Chondrocyte (in vitro differentiated cells): Measurements from ENCODE around the gene CD80. TPM values are rescaled to one million over a fixed set of nuclear protein-coding genes. Genes with fewer than 3 reads are reported as not detected.

Experiments
- DNase-seq: peaks from one replicate; pipeline ENCODE4 v3.0.0; 2021; ENCODE audit warnings: mixed read lengths, low spot score
- H3K27ac Mint-ChIP-seq: one replicate; pipeline ENCODE4 v1.8.0; 2021; ENCODE audit warnings: mild to moderate bottlenecking, moderate library complexity, mixed read lengths; ENCODE audit not compliant: unreplicated experiment
- H3K27me3 Mint-ChIP-seq: 2 replicates; pipeline ENCODE4 v1.8.0; 2021; ENCODE audit warnings: low read depth, mixed read lengths
- H3K36me3 Mint-ChIP-seq: 2 replicates; pipeline ENCODE4 v1.8.0; 2021; ENCODE audit warnings: low read depth, mixed read lengths
- H3K4me1 Mint-ChIP-seq: 2 replicates; pipeline ENCODE4 v1.8.0; 2021; ENCODE audit warnings: low read depth, mild to moderate bottlenecking, mixed read lengths
- H3K4me3 Mint-ChIP-seq: one replicate; pipeline ENCODE4 v1.8.0; 2021; ENCODE audit warnings: mild to moderate bottlenecking, moderate library complexity, mixed read lengths; ENCODE audit not compliant: unreplicated experiment
- H3K9me3 Mint-ChIP-seq: 2 replicates; pipeline ENCODE4 v1.8.0; 2021; ENCODE audit warnings: low read depth, mixed read lengths
- total RNA-seq: library from RNA; stranded (reverse); gene quantifications from 3 replicates; pipeline ENCODE4 v1.2.1, GENCODE V29; 2021
- TF ChIP-seq, protein P1 (sequence below): fragments of 200-600 bp; sonication (generic); IDR thresholded peaks from 2 replicates; pipeline ENCODE4 v1.5.0; 2021; ENCODE audit warnings: antibody characterized with exemption, mild to moderate bottlenecking, moderate library complexity

CD80 gene
- total RNA-seq, 1 donor from 2014 or later, result not detected

DNA sequence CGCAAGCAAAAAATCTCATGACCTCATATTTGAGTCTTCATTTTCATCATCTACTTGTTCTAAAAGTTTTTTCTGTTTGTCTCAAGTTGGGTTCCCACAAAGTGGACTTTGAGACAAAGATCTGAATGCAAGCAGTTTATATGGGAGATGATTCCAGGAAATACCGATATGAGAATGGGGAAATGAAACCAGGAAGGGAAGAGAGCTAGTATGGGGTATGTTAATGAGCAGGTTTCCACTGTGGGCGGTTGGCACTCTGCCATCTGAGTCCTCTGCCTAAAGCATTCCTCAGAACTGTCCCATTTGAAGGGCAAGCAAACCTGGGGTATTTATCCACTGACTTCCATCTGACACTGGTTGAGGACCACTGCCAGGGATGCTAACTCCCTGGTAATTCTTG is 28.7 kb upstream of the CD80 start:
- Mint-ChIP-seq H3K27me3 (no peaks in the 10 kb centered on the region), H3K36me3 (no peaks in the 10 kb centered on the region), H3K27ac (no peak overlapping the region), H3K9me3 (no peaks in the 10 kb centered on the region), H3K4me1 (peaks cover 25% of the 10 kb centered on the region), H3K4me3 (no peak overlapping the region)
- no peak for DNase-seq
- TF ChIP-seq, protein P1, sequence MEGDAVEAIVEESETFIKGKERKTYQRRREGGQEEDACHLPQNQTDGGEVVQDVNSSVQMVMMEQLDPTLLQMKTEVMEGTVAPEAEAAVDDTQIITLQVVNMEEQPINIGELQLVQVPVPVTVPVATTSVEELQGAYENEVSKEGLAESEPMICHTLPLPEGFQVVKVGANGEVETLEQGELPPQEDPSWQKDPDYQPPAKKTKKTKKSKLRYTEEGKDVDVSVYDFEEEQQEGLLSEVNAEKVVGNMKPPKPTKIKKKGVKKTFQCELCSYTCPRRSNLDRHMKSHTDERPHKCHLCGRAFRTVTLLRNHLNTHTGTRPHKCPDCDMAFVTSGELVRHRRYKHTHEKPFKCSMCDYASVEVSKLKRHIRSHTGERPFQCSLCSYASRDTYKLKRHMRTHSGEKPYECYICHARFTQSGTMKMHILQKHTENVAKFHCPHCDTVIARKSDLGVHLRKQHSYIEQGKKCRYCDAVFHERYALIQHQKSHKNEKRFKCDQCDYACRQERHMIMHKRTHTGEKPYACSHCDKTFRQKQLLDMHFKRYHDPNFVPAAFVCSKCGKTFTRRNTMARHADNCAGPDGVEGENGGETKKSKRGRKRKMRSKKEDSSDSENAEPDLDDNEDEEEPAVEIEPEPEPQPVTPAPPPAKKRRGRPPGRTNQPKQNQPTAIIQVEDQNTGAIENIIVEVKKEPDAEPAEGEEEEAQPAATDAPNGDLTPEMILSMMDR, result no peak

DNA sequence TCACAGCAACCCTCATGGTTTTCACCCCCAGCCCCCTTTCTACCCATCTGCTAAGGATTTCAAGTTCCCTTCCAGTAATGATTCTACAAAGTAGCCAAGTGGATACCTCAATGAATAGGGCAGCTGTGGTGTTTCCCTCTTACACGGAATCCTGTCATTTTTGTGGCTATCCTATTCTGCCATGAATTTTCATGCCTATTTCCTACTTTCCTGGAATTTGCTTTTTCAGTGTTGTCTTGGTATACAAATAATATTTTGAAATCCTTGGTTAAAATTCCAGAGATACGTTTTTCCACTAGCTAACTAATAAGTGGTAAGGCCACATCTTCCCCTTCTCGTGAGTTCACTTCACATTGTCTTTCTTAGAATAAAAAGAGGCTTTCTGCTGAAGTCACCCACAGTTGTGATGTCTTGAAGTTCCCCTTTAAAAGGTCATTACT is 27.3 kb upstream of the CD80 start:
- no peaks in the 10 kb centered on the region for H3K9me3 Mint-ChIP-seq
- TF ChIP-seq, protein P1, result no peak
- H3K4me3 Mint-ChIP-seq, result no peak overlapping the region
- H3K36me3 Mint-ChIP-seq, result no peaks in the 10 kb centered on the region
- H3K27me3 Mint-ChIP-seq, result no peaks in the 10 kb centered on the region
- no peak for DNase-seq
- peaks cover 25% of the 10 kb centered on the region for H3K4me1 Mint-ChIP-seq
- H3K27ac Mint-ChIP-seq, result no peak overlapping the region

DNA sequence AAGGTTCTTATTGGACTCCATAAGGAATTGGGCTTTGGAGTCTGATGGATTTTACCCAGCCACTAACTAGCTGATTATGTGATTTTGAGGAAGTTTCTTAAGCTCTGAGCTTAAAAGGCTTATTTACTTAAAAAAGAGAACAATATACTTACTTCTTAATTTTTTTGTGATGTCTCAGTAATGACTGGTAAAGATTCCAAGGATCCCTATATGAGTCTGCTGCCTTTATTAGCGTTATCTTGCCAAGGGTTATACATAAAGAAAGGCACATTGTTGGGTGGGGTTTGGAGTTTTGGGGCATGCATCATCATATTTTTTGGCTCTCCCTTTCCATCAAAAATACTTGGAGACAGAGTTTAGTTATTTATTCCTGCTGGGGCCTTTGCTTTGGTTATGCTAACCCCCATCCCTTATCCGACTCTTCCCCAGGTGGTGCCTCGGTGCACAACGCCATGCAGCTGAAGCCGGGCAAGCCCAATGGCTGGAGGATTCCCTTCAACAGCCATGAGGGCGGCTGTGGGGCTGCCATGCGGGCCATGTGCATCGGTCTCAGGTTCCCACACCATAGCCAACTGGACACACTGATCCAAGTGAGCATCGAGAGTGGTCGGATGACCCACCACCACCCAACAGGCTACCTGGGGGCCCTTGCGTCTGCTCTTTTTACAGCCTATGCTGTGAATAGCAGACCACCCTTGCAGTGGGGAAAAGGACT is 26.6 kb upstream of the CD80 start:
- Mint-ChIP-seq H3K4me1 (peaks cover 25% of the 10 kb centered on the region), H3K4me3 (no peak overlapping the region), H3K9me3 (no peaks in the 10 kb centered on the region), H3K27ac (no peak overlapping the region), H3K36me3 (no peaks in the 10 kb centered on the region), H3K27me3 (no peaks in the 10 kb centered on the region)
- TF ChIP-seq, protein P1, result no peak
- DNase-seq, result no peak

DNA sequence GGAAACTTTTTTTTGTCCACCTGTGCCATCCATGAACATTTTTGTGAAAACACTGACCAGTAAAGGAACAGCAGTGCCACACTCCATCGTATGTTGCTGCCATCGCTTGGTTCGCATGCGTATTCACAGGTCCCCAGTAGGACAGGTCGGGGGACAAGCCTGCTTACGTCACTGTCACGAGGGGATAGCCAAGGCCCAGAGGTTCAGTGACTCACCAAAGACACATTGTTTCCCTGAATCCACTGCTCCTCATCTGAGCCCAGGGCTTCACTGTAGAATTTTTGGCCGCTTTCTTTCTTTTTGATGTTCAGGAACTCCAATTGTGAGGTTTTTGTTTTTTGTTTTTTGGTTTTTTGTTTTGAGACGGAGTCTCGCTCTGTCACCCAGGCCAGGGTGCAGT is 25.8 kb upstream of the CD80 start:
- no peaks in the 10 kb centered on the region for H3K9me3 Mint-ChIP-seq

DNA sequence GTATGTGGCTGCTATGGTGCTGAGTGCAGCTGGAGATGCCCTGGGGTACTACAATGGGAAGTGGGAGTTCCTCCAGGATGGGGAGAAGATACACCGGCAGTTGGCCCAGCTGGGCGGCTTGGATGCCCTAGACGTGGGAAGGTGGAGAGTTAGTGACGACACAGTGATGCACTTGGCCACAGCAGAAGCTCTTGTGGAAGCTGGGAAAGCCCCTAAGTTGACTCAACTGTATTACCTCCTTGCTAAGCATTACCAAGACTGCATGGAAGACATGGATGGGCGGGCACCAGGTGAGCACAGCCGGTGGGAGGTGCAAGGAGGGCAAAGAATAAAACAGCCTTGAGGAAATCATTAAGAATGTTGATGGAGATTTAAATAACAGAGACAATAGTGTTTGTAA is 22.8 kb upstream of the CD80 start:
- Mint-ChIP-seq H3K4me3 (no peak overlapping the region), H3K9me3 (no peaks in the 10 kb centered on the region), H3K27ac (no peak overlapping the region), H3K36me3 (no peaks in the 10 kb centered on the region), H3K27me3 (no peaks in the 10 kb centered on the region), H3K4me1 (peaks cover 24% of the 10 kb centered on the region)
- TF ChIP-seq, protein P1, result no peak
- DNase-seq, result no peak

More for the DNA sequence above, 25.8 kb upstream of the CD80 start:
- H3K36me3 Mint-ChIP-seq, result no peaks in the 10 kb centered on the region
- H3K4me1 Mint-ChIP-seq, result peaks cover 30% of the 10 kb centered on the region
- TF ChIP-seq, protein P1, result no peak
- DNase-seq, result no peak
- no peaks in the 10 kb centered on the region for H3K27me3 Mint-ChIP-seq
- H3K4me3 Mint-ChIP-seq, result no peak overlapping the region
- no peak overlapping the region for H3K27ac Mint-ChIP-seq
